HepG2 (cell line): ENCODE results near the gene DBN1.
"Not testable (repeated sequence)": the region's sequence is repeated elsewhere in the genome, so short reads cannot be mapped to it uniquely, and the experiment has no call there.

Experiments used
- MED13 ChIP-seq: sonication (generic); formaldehyde crosslinking; IDR thresholded peaks from 2 replicates; pipeline ENCODE4 v1.5.0; 2020; ENCODE audit warnings: missing genetic modification reagents
- ZNF225 ChIP-seq: sonication (generic); formaldehyde crosslinking; IDR thresholded peaks from 2 replicates; pipeline ENCODE4 v1.4.0; 2020; ENCODE audit warnings: mild to moderate bottlenecking, missing genetic modification reagents

- not testable (repeated sequence) for TF ChIP-seq ZNF225; MED13 (CRISPR knock-in tag)
Measured at GRCh38 chr5:177420472-177420871, 53.0 kb downstream of the DBN1 start.
